Kidney glomerular epithelial cell (primary cell): ENCODE data around the gene IL25.
"Not testable (repeated sequence)": the region's sequence is repeated elsewhere in the genome, so short reads cannot be mapped to it uniquely, and the experiment has no call there.

Experiments used
- DNase-seq: peaks from one replicate; lab custom pipeline; 2025; lab: John Stamatoyannopoulos, UW

The IL25 gene

GRCh38 chr14:23411563-23412525 is 39.2 kb downstream of the IL25 start:
- no peak for DNase-seq

DNA sequence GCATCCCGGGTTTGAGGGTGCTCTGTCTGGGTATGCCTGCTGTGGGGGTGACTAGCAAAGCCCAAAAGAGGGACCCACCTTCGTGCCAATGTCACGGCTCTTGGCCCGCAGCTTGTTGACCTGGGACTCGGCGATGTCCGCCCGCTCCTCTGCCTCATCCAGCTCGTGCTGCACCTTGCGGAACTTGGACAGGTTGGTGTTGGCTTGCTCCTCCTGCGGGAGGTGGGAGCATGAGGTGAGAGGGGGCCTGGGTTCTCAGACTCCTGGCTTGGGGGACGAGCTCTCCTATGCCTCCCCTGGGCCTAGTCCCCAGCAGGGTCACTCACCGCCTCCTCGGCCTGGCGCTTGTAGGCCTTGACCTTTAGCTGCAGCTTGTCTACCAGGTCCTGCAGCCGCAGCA is 41.1 kb downstream of the IL25 start:
- DNase-seq, result no peak

- DNase-seq, result no peak
Observed at GRCh38 chr14:23414254-23414653, 41.6 kb downstream of the IL25 start.

DNA sequence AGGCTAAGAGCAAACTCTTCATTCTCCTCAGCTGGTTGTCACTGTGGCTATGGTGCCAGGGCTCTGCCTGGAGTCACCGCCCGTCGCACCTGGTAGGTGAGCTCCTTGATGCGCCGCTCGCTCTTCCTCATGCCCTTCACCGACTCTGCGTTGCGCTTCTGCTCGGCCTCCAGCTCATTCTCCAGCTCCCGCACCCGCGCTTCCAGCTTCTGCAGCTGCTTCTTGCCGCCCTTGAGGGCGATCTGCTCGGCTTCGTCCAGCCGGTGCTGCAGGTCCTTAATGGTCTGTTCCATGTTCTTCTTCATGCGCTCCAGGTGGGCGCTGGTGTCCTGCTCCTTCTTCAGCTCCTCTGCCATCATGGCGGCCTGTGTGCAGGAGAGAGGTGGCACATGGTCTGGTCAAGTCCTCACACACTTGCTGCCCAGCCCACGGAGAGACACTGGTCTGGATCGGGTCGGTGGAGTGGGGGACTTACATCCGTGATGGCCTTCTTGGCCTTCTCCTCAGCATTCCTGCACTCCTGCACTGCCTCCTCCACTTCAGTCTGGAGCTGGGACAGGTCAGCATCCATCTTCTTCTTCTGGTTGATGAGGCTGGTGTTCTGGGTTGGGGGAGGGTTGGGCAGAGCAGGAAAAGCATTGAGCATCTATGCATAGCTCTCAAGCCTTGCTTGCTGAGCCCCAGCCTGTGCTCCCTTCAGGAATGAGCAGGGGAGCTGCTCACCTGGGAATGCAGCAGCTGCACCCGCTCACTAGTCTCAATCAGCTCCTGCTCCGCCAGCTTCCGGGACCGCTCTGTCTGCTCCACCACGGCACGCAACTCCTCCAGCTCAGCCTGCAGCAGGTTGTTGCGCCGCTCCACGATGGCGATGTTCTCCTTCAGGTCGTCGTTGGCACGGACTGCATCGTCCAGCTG is 42.6 kb downstream of the IL25 start:
- no peak for DNase-seq

DNA sequence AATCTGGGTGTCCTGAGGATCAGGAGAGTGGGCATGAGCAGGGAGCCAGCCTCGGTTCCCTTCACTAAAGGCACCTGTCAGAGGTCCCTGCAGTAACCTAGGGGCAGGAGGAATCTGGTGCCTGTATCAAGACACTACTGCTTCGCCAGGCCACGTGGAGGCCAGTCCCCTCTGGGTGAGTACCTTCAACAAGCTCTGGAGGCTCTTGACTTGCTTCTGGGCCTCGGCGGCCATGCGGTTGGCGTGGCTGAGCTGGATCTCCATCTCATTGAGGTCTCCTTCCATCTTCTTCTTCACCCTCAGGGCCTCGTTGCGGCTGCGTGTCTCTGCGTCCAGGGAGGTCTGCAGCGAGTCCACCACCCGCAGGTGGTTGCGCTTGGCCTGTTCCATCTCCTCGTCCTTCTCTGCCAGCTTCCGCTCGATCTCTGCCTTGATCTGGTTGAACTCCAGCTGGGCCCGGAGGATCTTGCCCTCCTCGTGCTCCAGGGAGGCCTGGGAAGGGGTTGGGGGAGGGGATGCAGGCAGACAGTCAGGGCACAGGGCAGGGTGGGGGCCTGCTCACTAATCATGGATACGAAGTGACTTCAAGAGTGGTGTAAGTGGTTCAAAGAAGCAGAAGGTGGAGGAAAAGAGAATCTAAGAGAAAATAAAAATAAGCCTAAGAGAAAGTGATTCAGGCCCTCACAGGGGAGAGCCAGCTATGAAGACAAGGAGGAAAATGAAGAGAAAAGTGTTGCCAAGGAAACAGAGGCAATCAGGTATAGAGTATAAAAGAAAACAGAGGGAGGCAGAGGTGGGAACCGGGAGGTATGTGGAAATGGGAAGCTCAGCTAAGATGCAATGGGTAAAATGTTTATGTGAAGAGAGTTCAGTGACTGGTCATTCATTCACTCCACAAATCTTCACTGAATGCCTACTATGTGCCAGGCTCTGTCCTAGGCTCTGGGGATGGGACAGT is 43.5 kb downstream of the IL25 start:
- DNase-seq, result no peak

- no peak for DNase-seq
Observed at GRCh38 chr14:23416801-23417200, 44.2 kb downstream of the IL25 start.

GRCh38 chr14:23417269-23417668 is 44.7 kb downstream of the IL25 start:
- not testable (repeated sequence) for DNase-seq

DNA sequence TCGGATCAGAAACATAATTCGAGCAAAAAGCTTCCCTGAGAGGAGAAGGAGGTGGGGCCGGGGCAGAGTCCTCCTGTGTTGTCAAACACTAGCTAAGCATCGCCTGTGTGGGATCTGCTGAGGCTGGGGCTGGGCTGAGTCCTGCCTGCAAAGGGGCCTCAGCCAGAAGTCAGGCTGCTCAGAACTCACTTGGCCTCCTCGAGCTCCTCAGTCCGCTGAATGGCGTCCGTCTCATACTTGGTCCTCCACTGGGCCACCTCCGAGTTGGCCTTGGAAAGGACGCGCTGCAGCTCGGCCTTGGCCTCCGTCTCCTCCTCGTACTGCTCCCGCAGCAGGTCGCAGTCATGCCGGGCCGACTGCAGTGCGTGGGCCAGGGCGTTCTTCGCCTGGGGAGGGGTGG is 45.4 kb downstream of the IL25 start:
- no peak for DNase-seq

- DNase-seq, result not testable (repeated sequence)
Observed at GRCh38 chr14:23419646-23420045, 47.0 kb downstream of the IL25 start.

GRCh38 chr14:23421594-23421993 is 49.0 kb downstream of the IL25 start:
- no peak for DNase-seq

DNA sequence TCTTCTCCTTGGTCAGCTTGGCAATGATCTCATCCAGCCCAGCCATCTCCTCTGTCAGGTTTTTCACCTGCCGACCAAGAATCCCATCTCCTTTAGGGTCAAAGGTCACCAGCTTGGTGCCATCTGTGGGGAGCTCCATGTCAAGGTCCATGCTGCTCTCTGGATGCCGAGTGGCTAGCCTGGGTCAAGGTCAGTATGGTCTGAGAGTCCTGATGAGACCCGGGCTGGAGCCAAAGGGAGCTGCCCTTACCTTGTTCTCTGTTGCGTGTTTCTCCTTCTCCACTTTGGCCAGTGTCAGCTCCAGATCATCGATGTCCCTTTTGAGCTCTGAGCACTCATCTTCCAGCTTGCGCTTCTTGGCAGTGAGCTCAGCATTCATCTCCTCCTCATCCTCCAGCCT is 51.0 kb downstream of the IL25 start:
- no peak for DNase-seq

GRCh38 chr14:23425169-23425568 is 52.6 kb downstream of the IL25 start:
- no peak for DNase-seq

- not testable (repeated sequence) for DNase-seq
Observed at GRCh38 chr14:23425798-23426197, 53.2 kb downstream of the IL25 start.
